Measurements from ENCODE around the gene RGS4.

GRCh38 chr1:163069142-163069541 lies at the start of gene RGS4:
- TF ChIP-seq CTCF (IDR thresholded peaks at IDR 0.05) (no peak), EZH2 (IDR thresholded peaks at IDR 0.05; ENCODE audit: borderline replicate concordance, insufficient read depth, low read depth, low read length, poor library complexity, severe bottlenecking) (no peak)
